Activated CD8-positive, alpha-beta memory T cell treated with anti-CD3 and anti-CD28 coated beads, Interleukin-2, amount 10 ng/mL, durations not matched to agents 7 days and 5 days (primary cell): ENCODE results near the gene NUP210L. TPM values are rescaled to one million over a fixed set of nuclear protein-coding genes. Genes with fewer than 3 reads are reported as not detected.
"Not testable (repeated sequence)": the region's sequence is repeated elsewhere in the genome, so short reads cannot be mapped to it uniquely, and the experiment has no call there.

Experiments used
- ATAC-seq: fragments of 150-1000 bp; cut with Tn5 transposase; one replicate; pipeline ENCODE4 v1.10.0; 2021; ENCODE audit warnings: moderate library complexity
- CTCF ChIA-PET: fragments of 350-600 bp; sonication (Branson Sonifier 250); formaldehyde crosslinking; loops from one replicate; lab custom pipeline; 2021; ENCODE audit warnings: antibody characterized with exemption; lab: Charles Lee
- DNase-seq: peaks from one replicate; pipeline ENCODE4 v3.0.0-alpha.2; 2020
- H3K27ac Mint-ChIP-seq: one replicate; pipeline ENCODE4 v1.8.0; 2021; ENCODE audit warnings: mild to moderate bottlenecking, mixed read lengths
- H3K27me3 Mint-ChIP-seq: one replicate; pipeline ENCODE4 v1.8.0; 2021; ENCODE audit warnings: mixed read lengths
- H3K36me3 Mint-ChIP-seq: one replicate; pipeline ENCODE4 v1.8.0; 2021; ENCODE audit warnings: mild to moderate bottlenecking, mixed read lengths
- H3K4me1 Mint-ChIP-seq: one replicate; pipeline ENCODE4 v1.8.0; 2021; ENCODE audit warnings: mixed read lengths
- H3K4me3 Mint-ChIP-seq: one replicate; pipeline ENCODE4 v1.8.0; 2021; ENCODE audit warnings: mild to moderate bottlenecking, moderate library complexity, mixed read lengths
- H3K9me3 Mint-ChIP-seq: one replicate; pipeline ENCODE4 v1.8.0; 2022; ENCODE audit warnings: low read depth, mixed read lengths
- total RNA-seq, 2 experiments: library from RNA; stranded (reverse); gene quantifications; one replicate each; pipeline ENCODE4 v1.2.3, GENCODE V29; 2021

The NUP210L gene
- total RNA-seq, 2 experiments from 2014 or later: 0.09 TPM; not detected in 1

- Mint-ChIP-seq H3K9me3 (peaks cover 7% of the 10 kb centered on the region), H3K4me1 (no peaks in the 10 kb centered on the region), H3K36me3 (peaks cover 3% of the 10 kb centered on the region), H3K27me3 (peaks cover 17% of the 10 kb centered on the region), H3K4me3 (no peak overlapping the region), H3K27ac (no peak overlapping the region)
- ATAC-seq (no peak), DNase-seq (no peak)
- CTCF ChIA-PET: no interaction called here
Measured at GRCh38 chr1:154075746-154076145, 79.1 kb downstream of the NUP210L start.

GRCh38 chr1:154062309-154062708 lies 92.6 kb downstream of the NUP210L start:
- no peaks in the 10 kb centered on the region for H3K36me3 Mint-ChIP-seq
- CTCF ChIA-PET: no interaction called here
- DNase-seq (no peak), ATAC-seq (no peak)
- H3K27ac Mint-ChIP-seq: no peak overlapping the region
- no peaks in the 10 kb centered on the region for H3K4me1 Mint-ChIP-seq
- H3K9me3 Mint-ChIP-seq: no peaks in the 10 kb centered on the region
- H3K4me3 Mint-ChIP-seq: no peak overlapping the region
- H3K27me3 Mint-ChIP-seq: peaks cover 16% of the 10 kb centered on the region

GRCh38 chr1:154047436-154047835 lies 107.4 kb downstream of the NUP210L start:
- CTCF ChIA-PET, DNase-seq, H3K36me3 Mint-ChIP-seq, H3K4me1 Mint-ChIP-seq, H3K9me3 Mint-ChIP-seq, H3K27ac Mint-ChIP-seq, ATAC-seq, H3K4me3 Mint-ChIP-seq: not testable (repeated sequence)
- H3K27me3 Mint-ChIP-seq: peaks cover 35% of the 10 kb centered on the region

- DNase-seq, H3K4me1 Mint-ChIP-seq, ATAC-seq, H3K4me3 Mint-ChIP-seq, H3K36me3 Mint-ChIP-seq, H3K27me3 Mint-ChIP-seq, H3K27ac Mint-ChIP-seq, CTCF ChIA-PET, H3K9me3 Mint-ChIP-seq: not testable (repeated sequence)
Measured at GRCh38 chr1:154033697-154034096, 121.2 kb downstream of the NUP210L start.

GRCh38 chr1:154019940-154020339 lies 134.9 kb downstream of the NUP210L start:
- Mint-ChIP-seq H3K27me3 (no peaks in the 10 kb centered on the region), H3K27ac (no peak overlapping the region), H3K4me3 (no peak overlapping the region), H3K36me3 (no peaks in the 10 kb centered on the region), H3K9me3 (no peaks in the 10 kb centered on the region), H3K4me1 (no peaks in the 10 kb centered on the region)
- ATAC-seq (no peak), DNase-seq (no peak)
- CTCF ChIA-PET: no interaction called here

GRCh38 chr1:154019269-154019668 lies 135.6 kb downstream of the NUP210L start:
- CTCF ChIA-PET: no interaction called here
- DNase-seq: no peak
- Mint-ChIP-seq H3K27me3 (no peaks in the 10 kb centered on the region), H3K4me1 (no peaks in the 10 kb centered on the region), H3K36me3 (no peaks in the 10 kb centered on the region), H3K9me3 (no peaks in the 10 kb centered on the region), H3K27ac (no peak overlapping the region), H3K4me3 (no peak overlapping the region)
- ATAC-seq: no peak

- no peak for ATAC-seq
Measured at GRCh38 chr1:154014154-154014907, 140.5 kb downstream of the NUP210L start.

GRCh38 chr1:154012543-154012942 lies 142.3 kb downstream of the NUP210L start:
- DNase-seq, H3K4me3 Mint-ChIP-seq, H3K27me3 Mint-ChIP-seq, ATAC-seq, H3K27ac Mint-ChIP-seq, H3K9me3 Mint-ChIP-seq, H3K36me3 Mint-ChIP-seq, H3K4me1 Mint-ChIP-seq: not testable (repeated sequence)
- CTCF ChIA-PET: interaction anchor here (0.7 kb wide), 1 partner anchor 8 kb away, joined by 3 read pairs; no protein-coding TSS in a partner anchor

More at GRCh38 chr1:154014154-154014907, 140.5 kb downstream of the NUP210L start:
- no peak overlapping the region for H3K4me3 Mint-ChIP-seq
- DNase-seq: no peak
- H3K36me3 Mint-ChIP-seq: no peaks in the 10 kb centered on the region
- H3K27ac Mint-ChIP-seq: no peak overlapping the region
- H3K4me1 Mint-ChIP-seq: no peaks in the 10 kb centered on the region
- no peaks in the 10 kb centered on the region for H3K9me3 Mint-ChIP-seq
- no peaks in the 10 kb centered on the region for H3K27me3 Mint-ChIP-seq
- CTCF ChIA-PET: interaction anchor here (0.7 kb wide), 1 partner anchor 16 kb away, joined by 3 read pairs; no protein-coding TSS in a partner anchor

- ATAC-seq (no peak), DNase-seq (no peak)
- CTCF ChIA-PET: interaction anchor here (0.7 kb wide), 1 partner anchor 8 kb away, joined by 3 read pairs; no protein-coding TSS in a partner anchor
- H3K9me3 Mint-ChIP-seq: no peaks in the 10 kb centered on the region
- H3K36me3 Mint-ChIP-seq: no peaks in the 10 kb centered on the region
- no peaks in the 10 kb centered on the region for H3K4me1 Mint-ChIP-seq
- H3K27me3 Mint-ChIP-seq: no peaks in the 10 kb centered on the region
- H3K4me3 Mint-ChIP-seq: no peak overlapping the region
- no peak overlapping the region for H3K27ac Mint-ChIP-seq
Measured at GRCh38 chr1:154012129-154012528, 142.7 kb downstream of the NUP210L start.

GRCh38 chr1:154006136-154006535 lies 148.7 kb downstream of the NUP210L start:
- no peak overlapping the region for H3K4me3 Mint-ChIP-seq
- CTCF ChIA-PET: no interaction called here
- no peak for DNase-seq
- no peak overlapping the region for H3K27ac Mint-ChIP-seq
- H3K4me1 Mint-ChIP-seq: no peaks in the 10 kb centered on the region
- H3K27me3 Mint-ChIP-seq: no peaks in the 10 kb centered on the region
- H3K9me3 Mint-ChIP-seq: no peaks in the 10 kb centered on the region
- no peak for ATAC-seq
- H3K36me3 Mint-ChIP-seq: no peaks in the 10 kb centered on the region

- H3K4me3 Mint-ChIP-seq: no peak overlapping the region
- peaks cover 1% of the 10 kb centered on the region for H3K4me1 Mint-ChIP-seq
- H3K27me3 Mint-ChIP-seq: no peaks in the 10 kb centered on the region
- ATAC-seq (no peak), DNase-seq (no peak)
- peaks cover 4% of the 10 kb centered on the region for H3K36me3 Mint-ChIP-seq
- no peak overlapping the region for H3K27ac Mint-ChIP-seq
- CTCF ChIA-PET: interaction anchor here (1.3 to 1.4 kb wide), 2 partner anchors 9 to 10 kb away, joined by 3 read pairs; no protein-coding TSS in a partner anchor
- H3K9me3 Mint-ChIP-seq: no peaks in the 10 kb centered on the region
Measured at GRCh38 chr1:154000420-154000819, 154.5 kb downstream of the NUP210L start.

GRCh38 chr1:153996882-153997281 lies 158.0 kb downstream of the NUP210L start:
- H3K27ac Mint-ChIP-seq, ATAC-seq, H3K27me3 Mint-ChIP-seq, H3K4me3 Mint-ChIP-seq, H3K9me3 Mint-ChIP-seq, DNase-seq, CTCF ChIA-PET: not testable (repeated sequence)
- Mint-ChIP-seq H3K36me3 (peaks cover 27% of the 10 kb centered on the region), H3K4me1 (peaks cover 12% of the 10 kb centered on the region)

GRCh38 chr1:153995640-153996039 lies 159.2 kb downstream of the NUP210L start:
- H3K27ac Mint-ChIP-seq: no peak overlapping the region
- no peaks in the 10 kb centered on the region for H3K27me3 Mint-ChIP-seq
- DNase-seq (no peak), ATAC-seq (no peak)
- no peak overlapping the region for H3K4me3 Mint-ChIP-seq
- peaks cover 20% of the 10 kb centered on the region for H3K4me1 Mint-ChIP-seq
- H3K9me3 Mint-ChIP-seq: no peaks in the 10 kb centered on the region
- CTCF ChIA-PET: interaction anchor here (1.0 kb wide), 1 partner anchor 198 kb away, joined by 3 read pairs; no protein-coding TSS in a partner anchor
- peaks cover 38% of the 10 kb centered on the region for H3K36me3 Mint-ChIP-seq

- H3K4me1 Mint-ChIP-seq: peaks cover 24% of the 10 kb centered on the region
- H3K9me3 Mint-ChIP-seq: peaks cover 1% of the 10 kb centered on the region
- no peaks in the 10 kb centered on the region for H3K27me3 Mint-ChIP-seq
- ATAC-seq: no peak
- CTCF ChIA-PET: no interaction called here
- peaks cover 42% of the 10 kb centered on the region for H3K36me3 Mint-ChIP-seq
- no peak overlapping the region for H3K4me3 Mint-ChIP-seq
- H3K27ac Mint-ChIP-seq: no peak overlapping the region
- no peak for DNase-seq
Measured at GRCh38 chr1:153995202-153995601, 159.7 kb downstream of the NUP210L start.
